ENCODE data around the gene RPL13A.

GRCh38 chr19:49499030-49499670 is 11.7 kb downstream of the RPL13A start:
- TF ChIP-seq CTCF (conservative IDR thresholded peaks at IDR 0.05 in 1 of 2, IDR thresholded peaks at IDR 0.05 in 1 of 2; ENCODE audit: extremely low read depth in 1 of 2, insufficient read depth in 1 of 2, low read depth in 1 of 2, low read length in 2 of 2), result no peak
- no peak for TF ChIP-seq EZH2 (IDR thresholded peaks at IDR 0.05; ENCODE audit: borderline replicate concordance, low read length)

Measured in mammary epithelial cell (primary cell).